Muscle of back (tissue), 11 donors: ENCODE data around the gene TMEM97. TPM values are rescaled to one million over a fixed set of nuclear protein-coding genes. Genes with fewer than 3 reads are reported as not detected.

Experiments
- DNase-seq, 3 donors: peaks; one replicate each; pipeline versions ENCODE4 v3.0.0 to v3.0.0-alpha.2; 2013
- polyA plus RNA-seq, 10 donors: library from polyadenylated mRNA; unstranded; fragments of 120-200 nt; gene quantifications; one replicate each; pipeline ENCODE4 v1.2.1, GENCODE V29; 2013; ENCODE audit not compliant: insufficient read length in 10 of 10

The TMEM97 gene
- polyA plus RNA-seq, 10 donors: 15.2 to 34.8 (median 19.7) TPM

DNA sequence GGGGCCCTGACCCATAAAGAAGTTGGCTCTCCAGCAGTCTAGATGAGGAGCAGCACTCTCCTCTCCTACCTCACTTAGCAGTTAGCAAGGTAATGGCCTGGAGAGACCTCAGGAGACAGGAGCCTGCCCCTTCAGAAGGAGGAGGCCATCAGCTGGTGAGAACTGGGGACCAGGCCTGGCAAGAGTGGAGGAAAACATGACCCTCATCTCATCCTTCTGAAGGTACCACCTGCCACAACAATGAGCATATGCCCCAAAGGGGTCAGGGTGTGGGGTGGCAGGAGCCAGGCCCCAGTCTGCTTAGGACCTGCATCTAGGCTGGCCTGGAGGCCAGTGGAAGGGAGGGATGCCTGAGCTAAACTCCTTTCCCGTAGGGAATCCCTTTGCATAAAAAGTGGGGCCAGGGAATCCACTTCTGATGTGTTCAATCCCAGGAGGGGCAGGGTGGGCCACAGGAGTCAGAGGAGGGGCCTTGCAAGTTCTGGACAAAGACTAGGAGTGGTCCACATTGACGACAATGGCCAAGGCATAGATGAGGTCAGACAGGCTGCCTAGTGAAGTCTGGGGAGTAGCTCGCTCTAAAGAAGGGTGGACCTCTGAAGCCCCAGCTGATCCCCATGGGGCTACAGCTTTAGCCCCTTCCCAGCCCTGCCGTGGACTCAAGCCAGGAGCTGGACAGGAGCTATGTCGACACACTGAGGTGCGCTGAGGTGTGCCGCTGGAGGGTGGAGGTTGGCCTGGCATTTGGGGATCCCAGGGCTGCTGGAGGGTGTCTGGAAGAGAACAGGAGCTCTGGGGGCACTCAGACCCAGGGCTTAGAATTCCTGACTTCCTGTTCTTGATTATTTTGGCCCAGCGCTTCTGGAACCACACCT lies 45.0 kb downstream of the TMEM97 start:
- DNase-seq: no peak

DNA sequence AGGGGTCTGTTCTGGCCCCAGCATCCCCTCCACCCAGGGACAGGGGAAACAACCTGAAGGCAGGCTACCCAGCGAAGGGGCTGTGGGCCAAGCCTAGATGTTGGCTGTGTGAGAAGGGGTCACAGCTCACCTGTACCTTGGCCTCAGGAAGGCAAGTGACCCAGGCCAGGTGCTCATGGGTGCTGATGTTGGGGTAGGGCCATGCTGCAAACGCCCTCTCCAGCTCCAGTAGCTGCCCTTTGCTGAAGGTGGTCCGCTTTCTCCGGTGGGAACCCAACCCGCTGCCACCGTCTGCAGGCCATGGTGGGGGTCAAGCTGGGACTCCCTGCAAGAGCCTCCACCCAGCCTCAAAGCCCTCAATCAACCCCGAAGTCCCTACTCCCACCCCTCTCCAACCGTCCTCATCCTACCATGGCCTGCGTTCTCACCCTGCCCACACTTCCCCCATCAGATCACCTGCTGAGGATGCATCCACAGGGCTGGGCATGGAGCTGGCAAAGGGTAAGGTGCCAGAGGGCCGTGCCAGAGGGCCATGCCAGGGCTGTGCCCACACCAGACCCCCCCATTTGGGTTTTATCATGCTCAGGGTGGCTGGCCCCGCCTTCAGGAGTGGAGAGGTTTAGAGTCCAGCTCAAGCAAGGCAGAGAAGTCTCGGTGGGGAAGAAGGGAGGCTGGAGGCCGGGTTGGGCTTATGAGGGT lies 45.8 kb downstream of the TMEM97 start, which contains the start of gene SEBOX:
TSS of gene SEBOX (minus strand) at position 535 of the 699 bp plus-strand sequence. CDS start at position 487, 48 bp downstream.
- no peak for DNase-seq

DNA sequence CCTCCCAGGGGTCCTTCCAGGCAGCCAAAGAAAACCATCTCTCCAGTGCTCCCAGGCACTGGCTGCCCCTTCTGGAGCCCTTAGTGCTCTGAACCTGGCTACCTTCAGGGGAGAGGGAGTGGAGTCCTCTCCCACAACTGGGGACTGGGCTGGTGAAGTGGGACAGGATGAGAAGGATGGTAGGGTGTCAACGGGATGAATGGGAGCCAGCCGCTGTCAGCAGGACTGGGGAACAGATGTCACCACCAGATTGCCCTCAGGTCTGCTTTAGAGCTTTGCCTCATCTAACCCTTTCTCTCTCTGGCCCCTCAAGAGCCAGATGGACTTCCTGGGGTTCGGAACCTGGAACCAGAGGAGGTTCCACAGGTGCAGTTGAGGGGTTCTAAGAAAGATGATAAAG lies 46.5 kb downstream of the TMEM97 start:
- no peak for DNase-seq

DNA sequence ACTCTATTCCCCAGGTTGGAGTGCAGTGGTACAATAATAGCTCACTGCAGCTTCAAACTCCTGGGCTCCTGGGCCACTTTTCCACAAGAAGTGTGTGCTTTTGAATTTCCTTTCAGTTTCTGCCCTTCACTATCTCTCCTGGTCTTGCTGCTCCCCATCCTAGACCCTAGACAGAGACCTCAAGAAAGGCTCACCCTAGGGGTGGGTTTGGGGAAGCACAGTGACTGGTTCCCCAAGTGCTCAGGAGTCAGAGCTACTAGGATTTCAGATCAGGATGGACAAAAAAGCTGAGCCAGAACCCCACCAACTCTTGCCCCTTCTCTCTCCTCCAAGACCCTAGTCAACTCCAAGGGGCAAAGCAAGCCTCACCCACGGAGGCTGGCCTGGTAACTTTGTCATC lies 47.6 kb downstream of the TMEM97 start:
- DNase-seq: no peak

- DNase-seq: no peak
These were observed 48.8 kb downstream of the TMEM97 start for GRCh38 chr17:28367641-28368305.

DNA sequence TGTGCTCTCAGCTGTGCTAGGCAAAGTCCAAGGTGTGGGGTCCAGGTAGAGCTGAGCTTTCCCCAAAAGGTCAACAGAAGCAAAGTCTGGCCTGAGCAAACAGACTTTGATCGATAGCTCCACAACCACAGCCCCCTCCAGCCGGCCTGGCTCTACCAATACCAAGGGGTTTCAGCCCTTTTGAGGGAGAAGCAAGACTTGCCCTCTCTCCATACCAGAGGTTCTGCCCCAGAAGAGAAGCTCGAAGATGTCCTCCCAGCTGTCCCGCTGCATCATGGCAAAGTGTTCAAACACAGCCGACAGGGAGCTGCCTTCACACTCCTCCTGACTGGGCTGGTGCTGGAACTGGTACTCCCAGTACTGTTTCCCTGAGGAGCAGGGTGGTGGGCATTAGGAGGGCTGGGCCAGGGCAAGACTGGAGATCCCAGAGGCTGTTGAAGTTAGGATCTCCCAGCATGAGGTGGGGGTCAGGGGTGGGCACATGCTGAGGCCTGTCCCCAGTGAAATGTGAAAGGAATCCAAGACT lies 49.4 kb downstream of the TMEM97 start:
- DNase-seq: no peak

DNA sequence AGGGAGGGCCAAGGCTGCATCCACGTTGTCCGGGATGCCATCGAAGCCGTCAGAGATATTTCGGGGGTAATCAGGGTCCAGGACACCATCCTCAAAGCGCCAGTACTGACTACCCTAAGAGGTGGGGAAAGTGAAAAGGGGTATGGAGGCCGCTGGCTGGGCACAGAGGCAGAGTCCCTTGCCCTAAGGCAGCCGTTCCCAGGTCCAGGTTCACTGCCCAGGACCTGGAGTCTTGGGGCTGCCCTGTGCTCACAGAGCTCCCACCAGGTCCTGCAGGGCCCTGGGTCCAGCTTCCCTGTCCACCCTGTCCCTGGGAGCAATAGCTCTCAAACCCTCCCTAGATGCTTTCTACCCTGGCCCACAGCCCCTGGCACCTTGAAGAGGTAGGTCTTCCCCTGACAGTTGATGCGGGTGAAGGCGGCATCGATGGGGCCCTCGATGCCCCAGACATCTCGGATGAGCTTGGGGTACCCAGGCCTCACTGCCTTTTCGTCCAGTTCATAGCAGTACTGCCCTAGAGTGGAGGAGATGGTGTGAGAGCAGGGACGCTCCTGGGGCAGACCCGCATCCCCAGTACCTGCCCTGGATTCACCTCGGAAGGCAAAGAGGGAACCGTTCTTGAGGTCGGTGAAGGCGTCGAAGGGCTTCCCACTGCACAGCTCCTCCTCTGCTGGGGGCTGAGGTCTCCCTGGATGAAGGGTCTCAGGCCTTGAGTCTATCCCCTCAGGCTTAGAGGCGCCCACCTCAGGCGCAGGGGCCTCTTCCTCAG lies 50.1 kb downstream of the TMEM97 start:
- DNase-seq: no peak

DNA sequence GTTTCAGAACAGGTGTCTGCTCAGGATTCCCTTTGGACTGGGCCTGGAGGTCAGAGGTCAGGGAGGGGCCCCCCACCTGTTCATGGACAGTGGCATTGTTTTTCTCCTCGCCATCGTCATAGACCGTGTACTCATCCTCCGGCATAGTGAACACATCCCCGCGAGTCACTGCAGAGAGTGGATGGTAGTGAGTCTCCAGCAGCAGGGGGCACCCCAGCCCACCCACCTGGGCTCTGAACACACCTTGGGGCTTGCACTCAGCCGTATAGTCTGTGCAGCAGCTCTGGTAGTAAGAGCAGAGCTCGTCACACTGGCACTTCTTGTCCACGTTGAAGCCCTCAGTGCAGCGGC lies 50.7 kb downstream of the TMEM97 start:
- no peak for DNase-seq

DNA sequence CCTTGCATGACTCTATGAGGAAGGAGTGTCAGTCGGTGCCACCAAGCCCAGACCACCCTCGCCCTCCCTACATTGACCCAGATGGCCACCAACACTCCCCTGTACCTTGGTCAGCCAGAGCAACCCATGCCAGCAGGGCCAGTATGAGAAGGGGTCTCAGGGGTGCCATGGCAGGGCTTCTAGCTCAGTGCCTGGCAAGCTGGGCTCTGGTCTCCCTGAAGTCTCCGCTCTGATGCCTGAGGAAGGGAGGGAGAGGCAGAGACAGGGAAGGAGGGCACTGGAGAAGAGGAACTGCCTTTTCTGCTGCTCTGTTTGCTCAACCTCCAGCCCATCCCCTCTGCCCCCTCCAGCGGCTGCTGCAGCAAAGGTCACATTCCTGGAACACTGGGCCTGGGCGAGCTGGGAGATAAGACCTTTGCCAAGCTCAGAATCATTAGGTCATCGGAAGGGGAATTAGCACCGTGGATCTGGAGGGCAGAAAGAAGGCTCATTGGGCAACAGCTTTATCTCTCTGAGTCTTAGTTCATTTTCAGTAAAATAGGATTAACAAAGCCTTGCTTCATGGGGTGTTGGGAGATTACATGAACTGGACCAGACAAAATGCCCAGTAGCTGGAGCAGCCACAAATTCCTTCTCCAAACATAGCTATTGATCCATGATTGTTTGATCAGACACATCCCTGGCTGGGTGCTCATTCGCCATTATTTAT lies 51.2 kb downstream of the TMEM97 start, which contains the start of gene VTN:
TSS of gene VTN (minus strand) at position 273 of the 709 bp plus-strand sequence. CDS start at position 169, 104 bp downstream.
- no peak for DNase-seq

GRCh38 chr17:28370744-28371103 lies 51.7 kb downstream of the TMEM97 start:
- DNase-seq: no peak

GRCh38 chr17:28371245-28372202 lies 52.5 kb downstream of the TMEM97 start, which contains the start of gene SARM1:
SARM1 (plus strand) TSS chr17:28371694; CDS start chr17:28372033, 339 bp downstream.
- DNase-seq: peak; percentile 71 to 90 (median 80)

- peak in 2 of 3 donors; percentile 22 to 66 for DNase-seq
These were observed 53.4 kb downstream of the TMEM97 start for GRCh38 chr17:28372203-28372944.

DNA sequence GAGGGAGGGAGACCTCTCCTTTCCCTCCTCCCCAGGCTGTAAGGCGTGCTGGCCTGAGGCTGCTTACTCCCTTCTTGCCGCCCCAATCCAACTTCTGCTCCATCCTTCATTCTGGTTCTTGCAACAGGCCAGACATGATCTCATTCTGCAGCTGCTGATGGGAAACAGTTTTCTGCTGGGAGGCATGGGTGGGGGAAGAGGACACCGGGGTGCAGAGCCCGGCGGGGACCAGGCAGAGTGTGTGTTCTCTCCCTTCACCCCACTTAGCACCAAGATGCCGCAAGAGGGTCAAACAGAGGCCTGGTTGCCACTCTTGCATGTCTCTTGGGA lies 53.9 kb downstream of the TMEM97 start:
- DNase-seq: no peak

Other genes with a start within 250 kb of the TMEM97 start
- 10 to 100 TPM; 28.0 to 42.7 (median 32.9) TPM for gene IFT20, start 16.3 kb downstream of the TMEM97 start, polyA plus RNA-seq
- gene TNFAIP1, start 16.6 kb downstream of the TMEM97 start, polyA plus RNA-seq: 10 to 100 TPM; 29.7 to 37.1 (median 33.2) TPM
- 10 to 100 TPM; 56.1 to 63.1 (median 58.0) TPM for gene POLDIP2, start 38.3 kb downstream of the TMEM97 start, polyA plus RNA-seq
- not detected for gene SEBOX, start 46.0 kb downstream of the TMEM97 start, polyA plus RNA-seq
- 1 to 10 TPM in 1 of 10 donors, under 1 TPM in 9; 0.17 to 2.7 (median 0.46) TPM for gene VTN, start 51.1 kb downstream of the TMEM97 start, polyA plus RNA-seq
- 1 to 10 TPM; 4.8 to 8.5 (median 5.8) TPM for gene SARM1, start 52.5 kb downstream of the TMEM97 start, polyA plus RNA-seq
- gene SLC46A1, start 87.0 kb downstream of the TMEM97 start, polyA plus RNA-seq: 1 to 10 TPM; 6.1 to 9.6 (median 8.3) TPM
- not detected for gene SLC13A2, start 154.4 kb downstream of the TMEM97 start, polyA plus RNA-seq
- gene FOXN1, start 187.1 kb downstream of the TMEM97 start, polyA plus RNA-seq: 1 to 10 TPM in 2 of 10 donors, not detected in 8; 2.5 to 3.0 TPM
- gene UNC119, start 233.4 kb downstream of the TMEM97 start, polyA plus RNA-seq: 10 to 100 TPM; 10.8 to 19.5 (median 13.1) TPM